Fibroblast of villous mesenchyme (primary cell): ENCODE measurements around the gene SSUH2. TPM values are rescaled to one million over a fixed set of nuclear protein-coding genes. Genes with fewer than 3 reads are reported as not detected.

Source experiments
- DNase-seq: peaks from one replicate; pipeline ENCODE4 v3.0.0-alpha.2; 2010; ENCODE audit warnings: low read depth
- H3K4me3 ChIP-seq: 2 replicates; pipeline ENCODE4 v1.5.1; 2011; ENCODE audit warnings: low read depth, mild to moderate bottlenecking, low read length
- CTCF ChIP-seq: IDR thresholded peaks from 2 replicates; pipeline ENCODE4 v1.5.1; 2012; ENCODE audit warnings: low read depth, mild to moderate bottlenecking, low read length; ENCODE audit not compliant: insufficient read depth
- total RNA-seq: library from RNA; depleted of rRNA; stranded (reverse); fragments of >200 nt; gene quantifications from 2 replicates; pipeline ENCODE4 v1.2.3, GENCODE V29; 2012

The SSUH2 gene
- total RNA-seq, 1 donor = not detected

- no peak for TF ChIP-seq CTCF
- DNase-seq = no peak
- no peak overlapping the region for H3K4me3 ChIP-seq
Observed at GRCh38 chr3:8673083-8673737, 28.6 kb upstream of the SSUH2 start.

GRCh38 chr3:8669019-8669418 lies 24.4 kb upstream of the SSUH2 start:
- DNase-seq = no peak
- no peak overlapping the region for H3K4me3 ChIP-seq
- TF ChIP-seq CTCF = no peak

GRCh38 chr3:8668216-8668615 lies 23.6 kb upstream of the SSUH2 start:
- no peak for TF ChIP-seq CTCF
- no peak for DNase-seq
- no peak overlapping the region for H3K4me3 ChIP-seq

- TF ChIP-seq CTCF = no peak
- H3K4me3 ChIP-seq = no peak overlapping the region
- no peak for DNase-seq
Observed at GRCh38 chr3:8667463-8668091, 23.0 kb upstream of the SSUH2 start.

GRCh38 chr3:8665407-8665896 lies 20.9 kb upstream of the SSUH2 start:
- H3K4me3 ChIP-seq = no peak overlapping the region
- no peak for TF ChIP-seq CTCF
- no peak for DNase-seq

GRCh38 chr3:8663177-8664061 lies 18.8 kb upstream of the SSUH2 start:
- peak; percentile 66 for DNase-seq
- H3K4me3 ChIP-seq = no peak overlapping the region
- TF ChIP-seq CTCF = peak; percentile 69
